Measurements from ENCODE around the gene STX5.
A peak's percentile ranks its signal among the peaks of the same experiment; 100 is the strongest.

Gene STX5

DNA sequence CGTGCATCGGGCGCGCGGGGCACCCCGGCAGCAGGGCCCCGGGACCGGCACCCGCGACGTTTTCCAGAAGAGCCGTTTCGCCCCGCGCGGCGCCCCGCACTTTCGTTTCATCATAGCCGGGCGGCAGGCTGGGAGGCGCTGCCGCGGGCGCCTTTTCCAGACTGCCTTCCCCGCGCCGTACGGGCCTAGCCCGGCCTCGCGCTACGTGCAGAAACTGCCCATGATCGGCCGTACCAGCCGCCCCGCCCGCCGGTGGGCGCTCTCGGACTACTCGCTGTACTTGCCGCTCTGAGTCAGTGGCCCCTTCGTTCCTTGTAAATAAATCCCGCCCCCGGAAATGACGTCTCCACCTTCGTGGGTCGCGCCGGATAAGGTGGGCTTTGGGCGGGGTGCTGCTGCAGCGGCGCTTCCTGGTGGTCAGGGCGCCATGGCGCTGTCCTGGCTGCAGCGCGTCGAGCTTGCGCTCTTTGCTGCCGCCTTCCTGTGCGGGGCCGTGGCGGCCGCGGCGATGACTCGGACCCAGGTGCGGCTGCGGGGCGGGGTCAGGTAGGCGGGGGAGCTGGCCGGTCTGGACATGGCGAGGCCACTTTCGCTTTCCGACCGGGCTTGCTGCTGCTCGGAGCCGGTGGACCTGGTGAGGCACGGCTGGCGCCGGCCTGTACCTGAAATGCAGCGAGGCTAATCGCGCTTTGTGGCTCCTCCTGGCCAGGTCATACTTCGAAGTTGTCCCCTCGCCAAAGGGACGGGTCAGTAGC, 44.7 kb downstream of the STX5 start, which contains the start of gene TMEM179B:
TSS of gene TMEM179B (plus strand) at position 398 of the 755 bp plus-strand sequence. CDS start at position 428, 30 bp downstream.
- TF ChIP-seq, protein P1, sequence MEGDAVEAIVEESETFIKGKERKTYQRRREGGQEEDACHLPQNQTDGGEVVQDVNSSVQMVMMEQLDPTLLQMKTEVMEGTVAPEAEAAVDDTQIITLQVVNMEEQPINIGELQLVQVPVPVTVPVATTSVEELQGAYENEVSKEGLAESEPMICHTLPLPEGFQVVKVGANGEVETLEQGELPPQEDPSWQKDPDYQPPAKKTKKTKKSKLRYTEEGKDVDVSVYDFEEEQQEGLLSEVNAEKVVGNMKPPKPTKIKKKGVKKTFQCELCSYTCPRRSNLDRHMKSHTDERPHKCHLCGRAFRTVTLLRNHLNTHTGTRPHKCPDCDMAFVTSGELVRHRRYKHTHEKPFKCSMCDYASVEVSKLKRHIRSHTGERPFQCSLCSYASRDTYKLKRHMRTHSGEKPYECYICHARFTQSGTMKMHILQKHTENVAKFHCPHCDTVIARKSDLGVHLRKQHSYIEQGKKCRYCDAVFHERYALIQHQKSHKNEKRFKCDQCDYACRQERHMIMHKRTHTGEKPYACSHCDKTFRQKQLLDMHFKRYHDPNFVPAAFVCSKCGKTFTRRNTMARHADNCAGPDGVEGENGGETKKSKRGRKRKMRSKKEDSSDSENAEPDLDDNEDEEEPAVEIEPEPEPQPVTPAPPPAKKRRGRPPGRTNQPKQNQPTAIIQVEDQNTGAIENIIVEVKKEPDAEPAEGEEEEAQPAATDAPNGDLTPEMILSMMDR (conservative IDR thresholded peaks at IDR 0.05; ENCODE audit: low read depth, low read length), result peak; percentile 67
- peak; percentile 93 for DNase-seq (ENCODE audit: low read depth)

DNA sequence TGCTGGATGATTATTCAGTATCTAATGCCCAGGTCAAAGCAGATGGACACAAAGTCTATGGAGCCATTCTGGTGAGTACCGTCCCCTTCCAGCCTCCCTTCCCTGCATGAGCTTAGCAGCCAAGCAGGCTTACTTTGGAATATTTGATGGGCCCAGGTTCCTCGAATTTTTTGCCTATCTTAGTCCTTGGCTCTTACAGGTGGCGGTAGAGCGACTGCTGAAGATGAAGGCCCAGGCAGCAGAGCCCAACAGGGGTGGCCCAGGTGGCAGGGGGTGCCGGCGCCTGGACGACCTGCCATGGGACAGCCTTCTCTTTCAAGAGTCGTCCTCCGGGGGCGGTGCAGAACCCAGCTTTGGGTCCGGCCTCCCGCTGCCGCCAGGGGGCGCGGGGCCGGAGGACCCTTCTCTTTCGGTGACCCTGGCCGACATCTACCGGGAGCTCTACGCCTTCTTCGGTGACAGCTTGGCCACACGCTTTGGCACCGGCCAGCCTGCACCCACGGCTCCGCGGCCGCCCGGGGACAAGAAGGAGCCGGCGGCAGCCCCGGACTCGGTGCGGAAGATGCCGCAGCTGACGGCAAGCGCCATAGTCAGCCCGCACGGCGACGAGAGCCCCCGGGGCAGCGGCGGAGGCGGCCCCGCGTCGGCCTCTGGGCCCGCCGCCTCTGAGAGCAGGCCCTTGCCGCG, 45.4 kb downstream of the STX5 start:
- H3K4me3 ChIP-seq (ENCODE audit: low read length), result peak overlapping the region; percentile 92
- TF ChIP-seq, protein P1 (conservative IDR thresholded peaks at IDR 0.05; ENCODE audit: low read depth, low read length), result peak; percentile 99
- DNase-seq (ENCODE audit: low read depth), result peak; percentile 32

More for the DNA sequence above, 44.7 kb downstream of the STX5 start, which contains the start of gene TMEM179B:
- peak within 1 kb of the TSS; percentile 92 for H3K4me3 ChIP-seq (ENCODE audit: low read length)

DNA sequence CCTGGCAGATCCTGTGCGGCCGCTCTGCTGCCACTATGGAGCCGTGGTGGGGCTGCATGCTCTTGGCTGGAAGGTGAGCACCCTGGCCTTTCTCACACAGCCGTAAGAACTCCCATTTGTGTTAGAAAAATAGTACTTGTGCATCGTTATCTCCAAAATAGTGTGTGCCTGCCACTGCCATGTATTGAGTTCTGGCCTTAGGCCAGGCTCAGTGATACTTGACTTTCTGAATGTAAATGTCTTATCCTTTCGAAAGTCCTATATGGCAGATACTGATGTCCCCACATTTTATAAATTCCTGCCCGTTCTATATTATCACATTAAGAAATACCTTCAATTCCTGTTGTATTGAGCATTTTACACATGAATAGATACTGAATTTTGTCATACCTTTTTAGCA, 49.1 kb downstream of the STX5 start:
- no peak overlapping the region for H3K4me3 ChIP-seq (ENCODE audit: low read length)
- DNase-seq (ENCODE audit: low read depth), result no peak
- TF ChIP-seq, protein P1 (conservative IDR thresholded peaks at IDR 0.05; ENCODE audit: low read depth, low read length), result no peak

DNA sequence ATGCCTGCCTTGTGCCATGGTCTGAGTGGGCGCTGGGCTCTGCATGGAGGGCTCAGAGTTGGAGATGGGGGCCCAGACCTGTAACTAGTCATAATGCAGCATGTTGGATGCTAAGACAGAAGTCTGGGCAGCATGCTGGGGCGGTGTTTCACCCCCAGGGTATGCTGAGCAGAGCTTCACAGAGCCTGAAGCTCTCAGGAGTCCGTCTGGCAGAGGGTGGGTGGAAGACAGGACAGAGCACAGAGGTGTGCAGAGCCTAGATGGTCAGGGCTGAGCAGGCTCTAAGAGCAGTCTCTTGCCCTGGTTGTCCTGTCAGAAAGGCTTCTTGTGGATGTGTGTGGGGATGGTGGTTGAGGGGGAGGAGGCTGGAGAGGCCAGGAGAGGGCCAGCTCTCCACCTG, 53.4 kb downstream of the STX5 start:
- no peak for DNase-seq (ENCODE audit: low read depth)
- TF ChIP-seq, protein P1 (conservative IDR thresholded peaks at IDR 0.05; ENCODE audit: low read depth, low read length), result no peak
- H3K4me3 ChIP-seq (ENCODE audit: low read length), result no peak overlapping the region

DNA sequence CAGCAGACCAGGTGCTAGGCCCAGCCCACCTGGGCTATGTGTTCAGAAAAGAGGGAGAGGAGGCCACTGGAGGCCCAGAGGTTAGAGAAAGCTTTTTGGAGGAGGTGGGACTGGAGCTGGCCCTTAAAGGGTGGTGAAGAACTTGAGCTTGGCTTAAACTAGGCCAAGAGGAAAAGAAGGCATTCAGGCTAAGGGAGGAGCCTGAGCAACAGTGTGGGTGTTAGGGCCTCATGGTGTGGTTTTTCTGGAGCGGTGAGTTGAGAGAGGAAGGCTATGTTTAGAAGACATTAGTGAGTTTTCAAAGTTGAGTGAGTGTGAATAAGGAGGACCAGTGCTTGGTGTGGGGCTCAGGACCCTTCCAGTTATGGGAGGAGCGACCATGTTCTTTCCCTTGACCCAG, 54.5 kb downstream of the STX5 start:
- DNase-seq (ENCODE audit: low read depth), result no peak
- TF ChIP-seq, protein P1 (conservative IDR thresholded peaks at IDR 0.05; ENCODE audit: low read depth, low read length), result no peak
- H3K4me3 ChIP-seq (ENCODE audit: low read length), result no peak overlapping the region

DNA sequence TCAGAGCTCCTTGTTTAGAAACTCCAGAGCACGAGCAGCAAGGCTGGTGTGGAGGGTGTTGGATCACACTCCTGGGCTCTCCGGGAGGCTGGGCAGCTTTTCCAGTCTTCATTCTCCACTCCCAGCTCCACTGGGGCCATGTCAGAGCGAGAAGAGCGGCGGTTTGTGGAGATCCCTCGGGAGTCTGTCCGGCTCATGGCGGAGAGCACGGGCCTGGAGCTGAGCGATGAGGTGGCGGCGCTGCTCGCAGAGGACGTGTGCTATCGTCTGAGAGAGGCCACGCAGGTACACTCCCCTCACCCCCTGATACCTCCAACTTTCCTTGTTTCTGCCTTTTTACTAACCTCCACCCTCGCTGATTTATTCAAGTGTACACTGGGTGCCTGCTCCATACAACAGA, 56.2 kb downstream of the STX5 start:
- H3K4me3 ChIP-seq (ENCODE audit: low read length), result no peak overlapping the region
- no peak for DNase-seq (ENCODE audit: low read depth)
- TF ChIP-seq, protein P1 (conservative IDR thresholded peaks at IDR 0.05; ENCODE audit: low read depth, low read length), result no peak
